CMK (cell line): ENCODE measurements around the gene PEG3.
"Not testable (repeated sequence)": the region's sequence is repeated elsewhere in the genome, so short reads cannot be mapped to it uniquely, and the experiment has no call there.

Source experiments
- DNase-seq: peaks from one replicate; pipeline ENCODE4 v3.0.0-alpha.2; 2010; ENCODE audit warnings: low read depth

The PEG3 gene

DNA sequence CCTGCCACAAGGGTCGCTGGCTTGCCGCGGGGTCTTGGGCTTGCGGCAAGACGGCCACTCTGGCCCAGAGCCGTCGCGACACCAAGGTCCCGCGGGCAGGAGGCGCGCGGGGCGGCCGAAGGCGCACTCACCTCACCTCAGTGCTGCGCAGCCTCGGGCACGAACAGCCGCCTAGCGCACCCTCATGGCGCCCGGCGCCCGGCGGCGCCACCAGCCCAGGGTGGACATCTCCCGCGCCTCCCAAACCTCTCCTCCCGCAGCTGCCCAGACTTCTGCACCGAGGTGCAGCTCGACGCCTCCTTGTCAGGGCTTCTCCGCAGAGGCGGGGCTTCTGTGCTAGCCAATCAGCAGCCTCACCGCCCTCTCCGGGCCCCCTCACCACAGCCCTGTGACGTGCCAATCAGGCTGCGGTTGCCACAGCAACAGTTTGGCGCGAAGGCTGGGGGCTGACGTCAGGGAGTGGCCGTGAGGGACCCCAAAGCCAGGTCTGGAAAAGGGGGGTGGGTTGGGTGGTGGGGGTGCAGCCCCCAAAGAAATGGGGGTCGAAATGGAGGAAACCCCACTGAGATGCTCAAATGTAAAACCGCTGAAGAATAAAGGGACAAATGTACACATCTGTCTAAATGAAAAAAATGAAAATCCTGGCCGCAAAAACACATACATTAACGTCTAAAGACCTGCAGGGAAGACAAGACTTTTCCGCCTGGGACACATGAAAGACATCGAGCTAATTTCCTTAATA, at the start of gene PEG3, which contains the start of gene ZIM2:
Gene PEG3, minus strand, starts transcription at position 276 of the 742 bp plus-strand sequence. CDS start 16,071 bp downstream, outside the sequence.
Gene ZIM2, minus strand, starts transcription at position 276 of the 742 bp plus-strand sequence. CDS start 16,449 bp downstream, outside the sequence.
- no peak for DNase-seq

DNA sequence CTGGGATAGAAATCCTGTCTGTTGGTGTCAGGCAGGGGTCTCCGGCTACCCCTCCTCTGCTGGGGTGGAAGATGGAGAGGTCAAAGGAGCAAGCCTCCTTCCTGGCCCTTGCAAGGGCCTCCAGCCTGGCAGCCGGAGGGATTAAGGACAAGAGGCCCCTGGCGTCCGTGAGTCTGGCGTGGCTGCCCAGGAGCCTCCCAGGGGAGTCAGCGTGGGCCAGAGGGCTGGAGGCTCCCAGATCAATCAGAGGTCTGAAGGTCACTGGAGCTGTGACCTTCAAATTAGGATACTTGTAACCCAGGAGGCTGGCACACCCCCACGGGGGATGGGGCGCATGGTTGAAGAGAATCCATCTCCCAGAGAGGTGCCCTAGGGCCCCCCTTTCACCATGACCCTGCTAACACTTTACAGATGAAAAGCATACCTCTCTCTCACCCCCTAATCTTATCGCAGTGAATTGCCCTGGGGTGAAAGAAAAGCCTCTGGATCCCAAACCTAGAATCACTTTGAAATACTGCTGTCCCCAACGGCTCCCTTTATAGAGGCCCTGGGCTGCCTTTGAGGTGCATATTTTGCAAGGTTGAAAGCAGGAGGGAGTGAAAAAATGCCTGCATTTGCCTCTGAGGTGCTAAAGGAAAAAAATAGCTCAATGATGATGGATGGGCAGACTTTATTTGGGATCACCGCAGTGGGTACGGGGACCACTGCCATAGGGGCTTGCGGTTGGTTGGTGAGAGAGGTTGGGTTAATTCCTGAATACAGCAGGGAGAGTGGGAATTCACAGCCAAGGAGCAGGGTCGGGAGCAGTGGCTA, 44.9 kb upstream of the PEG3 start:
- no peak for DNase-seq

DNA sequence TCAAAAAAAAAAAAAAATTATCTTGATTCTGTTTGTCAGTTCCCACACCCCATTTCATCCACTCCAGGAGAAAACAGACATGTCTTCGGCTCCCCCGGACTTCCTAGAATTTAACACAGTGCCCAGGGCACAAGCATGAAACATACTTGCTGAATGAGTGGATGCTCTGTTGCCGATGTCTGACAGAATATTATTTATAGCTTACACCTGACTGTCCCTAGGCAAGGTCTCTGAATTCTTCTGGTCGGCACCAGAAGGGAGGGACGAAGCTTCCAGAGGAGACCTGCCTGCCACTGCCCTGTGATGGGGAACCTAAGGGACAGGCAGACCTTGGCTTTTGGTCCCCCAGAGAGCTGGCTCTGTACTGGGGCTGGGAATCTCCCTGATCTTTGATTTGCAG, 43.9 kb upstream of the PEG3 start:
- DNase-seq: no peak

DNA sequence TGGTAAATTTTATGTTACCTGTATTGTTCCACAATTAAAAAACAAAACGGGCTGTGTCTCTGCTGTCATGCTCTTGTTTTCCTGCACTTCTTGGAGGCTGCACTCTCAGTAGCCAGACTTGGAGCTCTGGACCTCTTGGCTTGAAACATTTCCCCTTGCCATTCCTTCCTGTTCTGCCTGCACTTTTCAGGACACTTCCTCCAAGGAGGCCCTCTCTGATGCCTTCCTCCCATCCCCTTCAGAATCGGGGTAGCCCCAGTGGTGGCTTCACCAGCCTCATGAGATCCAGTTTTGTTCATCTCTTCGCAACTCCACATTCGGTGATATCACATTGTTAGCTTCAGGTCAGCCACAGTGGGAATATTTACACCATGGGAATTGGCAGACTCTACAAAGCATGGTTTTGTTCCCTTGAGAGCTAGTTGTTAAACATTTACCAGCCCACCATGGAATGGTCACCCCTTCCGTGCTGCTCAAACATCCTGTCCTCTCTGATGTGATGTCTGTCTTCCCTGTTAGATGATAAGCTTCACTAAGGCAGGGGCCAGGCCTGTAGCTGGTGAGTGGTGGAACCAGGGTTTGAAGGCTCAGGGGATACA, 40.2 kb upstream of the PEG3 start:
- no peak for DNase-seq

DNA sequence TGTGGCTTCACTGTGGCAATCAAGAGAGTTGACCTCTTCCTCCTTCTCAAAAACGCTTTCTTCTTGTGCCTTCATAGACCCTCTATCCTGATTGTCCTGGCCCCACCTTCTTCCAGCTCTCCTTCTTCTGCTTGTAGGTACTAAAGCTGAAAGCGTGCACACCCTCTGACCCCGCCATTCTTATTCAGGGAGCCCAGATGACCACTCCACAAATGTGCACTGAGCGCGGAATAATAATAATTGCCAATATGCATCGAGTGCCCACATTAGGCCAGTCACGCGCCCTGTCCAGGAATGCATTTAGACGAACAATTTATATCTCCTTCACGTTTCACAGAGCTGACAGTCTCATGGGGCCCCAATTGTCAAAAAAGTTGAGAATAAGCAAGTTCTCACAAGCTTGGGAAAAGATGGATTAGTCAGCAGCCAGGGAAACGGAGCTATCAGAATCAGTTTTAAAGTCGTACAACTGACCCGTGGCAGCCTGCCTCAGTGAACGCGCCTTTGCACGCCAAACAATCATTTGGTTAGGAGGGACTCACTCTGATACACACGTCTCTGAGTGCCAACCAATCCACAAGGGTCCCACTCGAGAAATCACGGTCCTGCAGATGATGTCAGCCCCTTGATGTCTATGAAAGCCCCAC, 36.7 kb upstream of the PEG3 start:
- DNase-seq: no peak

DNA sequence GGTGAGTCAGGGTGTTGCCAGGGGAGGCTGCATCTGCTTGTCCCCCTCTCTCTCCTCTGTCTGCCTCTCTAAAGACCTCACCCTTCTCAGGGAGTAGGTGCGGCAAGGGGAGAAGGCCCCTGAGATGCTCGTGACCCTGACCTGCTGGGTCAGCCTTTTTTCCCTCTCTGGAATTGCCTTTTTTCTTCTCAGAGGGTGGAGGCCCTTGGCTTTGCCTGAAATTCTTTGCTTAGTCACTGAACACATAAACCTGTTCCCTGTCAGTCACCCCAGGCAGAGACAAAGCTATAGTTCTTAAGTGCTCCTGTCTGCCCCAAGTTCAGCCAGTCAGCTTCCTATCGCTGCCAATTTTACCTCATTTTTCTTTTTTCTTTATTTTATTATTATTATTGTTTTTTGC, 35.2 kb upstream of the PEG3 start:
- no peak for DNase-seq

DNA sequence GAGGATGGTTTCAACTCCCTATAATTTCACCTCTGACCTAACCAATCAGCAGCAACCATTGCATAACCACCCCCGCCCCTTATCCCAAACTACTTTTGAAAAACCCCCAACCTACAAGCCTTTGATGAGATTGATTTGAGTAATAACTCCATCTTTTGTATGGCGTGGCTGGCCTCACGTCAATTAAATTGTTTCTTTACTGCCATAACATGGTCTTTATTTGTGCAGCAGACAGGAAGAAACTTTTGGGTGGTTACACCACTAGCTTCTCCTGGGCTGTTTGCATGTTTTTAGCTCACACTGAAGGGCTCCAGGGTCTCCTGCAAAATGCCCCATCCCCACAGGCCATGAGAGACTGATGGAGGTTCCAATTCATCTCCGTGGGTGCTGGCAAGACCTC, 34.0 kb upstream of the PEG3 start:
- DNase-seq: no peak

DNA sequence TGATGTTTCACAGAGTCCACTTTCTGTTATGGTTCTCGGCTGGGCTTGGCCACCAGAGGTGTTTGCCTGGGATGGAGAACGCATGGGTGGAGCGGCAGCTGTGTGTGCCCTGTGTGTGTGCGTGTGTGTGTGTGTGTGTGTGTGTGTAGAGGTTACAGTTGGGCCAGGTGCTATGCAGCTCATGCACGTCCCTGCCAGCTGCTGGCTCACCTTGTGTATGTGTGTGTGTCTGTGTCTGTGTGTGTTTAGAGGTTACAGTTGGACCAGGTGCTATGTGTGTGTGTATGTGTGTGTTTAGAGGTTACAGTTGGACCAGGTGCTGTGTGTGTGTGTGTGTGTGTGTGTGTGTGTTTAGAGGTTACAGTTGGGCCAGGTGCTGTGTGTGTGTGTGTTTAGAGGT, 33.0 kb upstream of the PEG3 start:
- DNase-seq: no peak

DNA sequence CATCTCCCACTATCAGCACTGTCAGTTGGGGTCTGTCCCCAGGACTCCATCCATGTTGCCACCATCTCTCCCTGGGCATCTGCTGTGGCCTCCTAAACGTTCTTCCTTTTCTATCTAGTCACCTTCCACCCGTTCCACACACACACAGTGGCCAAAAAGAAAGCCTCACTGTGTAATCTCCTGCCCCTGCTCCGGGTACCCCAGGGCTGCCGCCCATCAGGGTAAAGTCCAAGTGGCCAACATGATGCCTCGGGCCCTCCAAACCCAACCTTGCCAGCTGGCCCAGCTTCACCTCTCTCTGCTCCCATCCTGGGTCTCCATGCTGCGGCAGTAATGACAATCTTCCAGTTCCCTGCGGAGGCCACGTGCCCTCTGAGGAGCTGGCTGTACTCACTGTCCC, 29.4 kb upstream of the PEG3 start:
- no peak for DNase-seq

DNA sequence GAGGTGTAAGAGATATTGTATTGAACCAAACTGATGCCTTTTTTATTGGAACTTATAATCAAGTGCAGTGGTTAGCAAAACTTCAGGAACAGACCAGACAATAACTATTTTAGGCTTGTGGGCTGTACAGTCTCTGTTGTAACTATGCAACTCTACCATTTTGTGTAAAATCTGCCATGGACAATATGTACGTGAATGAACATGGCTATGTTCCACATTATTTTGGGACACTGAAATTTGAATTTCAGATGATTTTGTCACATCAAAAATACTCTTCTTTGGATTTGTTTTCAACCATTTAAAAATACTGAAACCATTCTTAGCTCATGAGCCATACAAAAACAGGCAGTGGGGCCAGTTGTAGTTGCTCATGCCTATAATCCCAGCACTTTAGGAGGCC, 27.9 kb upstream of the PEG3 start:
- no peak for DNase-seq

DNA sequence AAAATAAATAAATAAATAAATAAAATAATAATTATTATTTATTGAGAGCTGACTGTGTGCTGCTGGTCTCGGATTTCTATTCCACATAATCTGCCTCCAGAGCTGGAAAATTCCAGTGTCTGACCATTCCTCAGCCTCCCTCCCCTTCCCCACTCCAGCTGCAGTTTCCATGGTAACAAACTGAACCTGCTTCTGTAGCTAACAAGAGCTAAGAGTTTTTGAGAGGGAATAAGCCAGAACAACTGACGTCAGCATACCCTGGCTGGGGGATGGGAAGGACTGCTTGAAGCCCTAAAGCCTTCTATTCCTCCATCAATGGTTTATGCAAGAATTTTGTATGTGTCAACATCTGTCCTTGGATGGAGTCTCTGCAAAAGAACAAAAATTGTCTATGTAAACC, 26.0 kb upstream of the PEG3 start:
- DNase-seq: no peak

DNA sequence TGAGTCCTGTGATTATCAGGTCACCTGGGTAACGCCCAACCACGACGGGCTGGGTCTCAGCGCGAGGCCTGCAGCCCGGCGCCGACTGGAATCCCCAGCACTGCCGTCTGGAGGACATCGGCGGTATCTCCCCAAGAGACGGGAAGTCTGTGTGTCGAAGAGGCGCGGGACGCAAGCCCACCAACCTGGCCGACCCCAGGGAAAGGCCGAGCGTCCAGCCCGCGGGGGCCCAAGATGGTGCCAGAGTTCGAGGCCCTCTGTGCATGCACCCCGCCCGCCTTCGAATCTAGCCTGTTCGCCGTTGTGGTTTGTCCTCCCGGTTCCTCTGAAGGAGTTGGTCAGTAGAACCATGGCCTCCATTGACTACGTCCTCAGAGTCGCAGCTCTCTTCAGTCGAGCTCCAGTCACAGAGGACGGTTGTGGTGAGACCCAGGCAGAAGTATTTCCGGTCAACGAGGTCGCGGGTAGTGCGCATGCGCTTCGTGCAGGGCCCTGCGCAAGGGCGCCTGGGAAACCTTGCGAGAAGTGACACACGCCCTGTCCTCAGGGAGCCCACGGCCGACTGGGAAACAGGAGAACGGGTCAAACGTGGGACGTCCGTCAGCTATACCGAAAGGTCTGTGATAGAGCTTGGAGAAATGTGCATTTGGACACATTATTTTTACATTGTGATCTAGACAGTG, 24.1 kb upstream of the PEG3 start:
- DNase-seq: no peak

DNA sequence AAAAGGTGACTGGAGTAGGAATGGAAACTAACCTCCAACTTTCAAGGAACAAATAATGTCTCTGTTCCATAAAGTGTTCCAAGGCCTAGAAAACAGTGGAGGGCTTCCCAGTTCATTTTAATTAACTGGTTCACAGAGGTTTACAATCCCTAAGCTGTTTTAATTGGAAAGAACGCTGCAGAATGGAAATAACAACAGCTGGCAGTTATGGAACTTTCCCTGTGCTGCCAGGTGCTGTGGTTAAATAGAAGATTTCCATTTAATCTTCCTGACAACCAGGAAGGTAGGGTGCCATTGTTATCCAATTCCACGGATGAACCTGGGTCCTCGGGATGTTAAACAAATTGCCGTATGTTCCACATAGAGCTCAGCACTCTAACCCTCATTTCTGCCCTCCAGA, 22.2 kb upstream of the PEG3 start:
- no peak for DNase-seq

DNA sequence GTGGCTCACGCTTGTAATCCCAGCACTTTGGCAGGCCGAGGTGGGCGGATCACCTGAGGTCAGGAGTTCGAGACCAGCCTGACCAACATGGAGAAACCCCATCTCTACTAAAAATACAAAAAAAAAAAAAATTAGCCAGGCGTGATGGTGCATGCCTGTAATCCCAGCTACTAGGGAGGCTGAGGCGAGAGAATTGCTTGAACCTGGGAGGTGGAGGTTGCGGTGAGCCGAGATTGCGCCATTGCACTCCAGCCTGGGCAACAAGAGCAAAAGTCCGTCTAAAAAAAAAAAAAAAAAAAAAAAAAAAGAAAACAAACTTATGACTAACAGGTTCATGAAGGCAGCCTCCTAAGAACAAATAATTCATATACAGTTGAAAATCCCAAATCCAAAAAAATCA, 19.9 kb upstream of the PEG3 start:
- DNase-seq: not testable (repeated sequence)

DNA sequence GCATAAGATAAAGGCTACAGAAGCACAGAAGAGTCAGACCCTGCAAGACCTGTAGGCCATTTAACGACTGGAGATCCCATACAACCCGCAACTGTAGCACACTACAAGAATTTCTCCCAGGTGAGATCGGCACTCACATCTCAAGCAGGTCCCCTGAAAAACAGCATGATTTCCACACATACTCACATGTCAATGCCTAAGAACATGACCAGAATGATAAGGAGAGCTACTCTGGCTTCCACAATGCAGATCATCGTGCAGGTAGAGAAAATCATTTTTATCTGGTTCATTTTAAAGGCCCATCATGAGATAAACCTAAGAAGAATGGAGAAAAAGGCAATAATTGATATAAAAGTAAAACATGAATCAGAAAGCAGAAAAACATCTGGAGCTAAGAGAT, 17.5 kb upstream of the PEG3 start:
- DNase-seq: no peak

DNA sequence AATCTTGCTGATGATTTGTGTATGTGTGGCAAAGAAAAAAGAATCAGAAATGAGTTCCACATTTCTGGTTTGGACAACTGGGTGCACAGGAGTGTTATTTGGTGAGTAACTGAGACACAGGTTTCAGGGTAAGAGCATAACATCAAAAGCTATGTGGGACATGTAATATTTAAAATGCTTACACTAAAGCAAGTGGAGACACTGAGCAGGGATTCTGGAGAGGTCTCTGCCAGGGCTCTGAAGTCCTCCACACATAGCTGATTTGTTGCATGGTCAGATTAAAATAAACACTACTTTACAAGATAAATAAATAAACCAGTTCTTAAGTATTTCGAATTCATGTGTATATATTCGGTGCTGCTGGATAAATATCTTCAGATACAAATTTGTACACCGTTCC, 16.3 kb upstream of the PEG3 start:
- DNase-seq: no peak

DNA sequence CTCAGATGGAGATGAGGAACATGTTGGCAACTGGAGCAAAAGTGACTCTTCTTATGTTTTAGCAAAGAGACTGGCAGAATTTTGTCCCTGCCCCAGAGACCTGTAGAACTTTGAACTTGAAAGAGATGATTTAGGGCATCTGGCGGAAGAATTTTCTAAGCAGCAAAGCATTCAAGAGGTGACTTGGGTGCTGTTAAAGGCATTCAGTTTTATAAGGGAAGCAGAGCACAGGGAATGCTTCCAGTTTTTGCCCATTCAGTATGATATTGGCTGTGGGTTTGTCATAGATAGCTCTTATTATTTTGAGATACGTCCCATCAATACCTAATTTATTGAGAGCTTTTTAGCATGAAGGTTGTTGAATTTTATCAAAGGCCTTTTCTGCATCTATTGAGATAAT, 11.8 kb upstream of the PEG3 start:
- DNase-seq: not testable (repeated sequence)

DNA sequence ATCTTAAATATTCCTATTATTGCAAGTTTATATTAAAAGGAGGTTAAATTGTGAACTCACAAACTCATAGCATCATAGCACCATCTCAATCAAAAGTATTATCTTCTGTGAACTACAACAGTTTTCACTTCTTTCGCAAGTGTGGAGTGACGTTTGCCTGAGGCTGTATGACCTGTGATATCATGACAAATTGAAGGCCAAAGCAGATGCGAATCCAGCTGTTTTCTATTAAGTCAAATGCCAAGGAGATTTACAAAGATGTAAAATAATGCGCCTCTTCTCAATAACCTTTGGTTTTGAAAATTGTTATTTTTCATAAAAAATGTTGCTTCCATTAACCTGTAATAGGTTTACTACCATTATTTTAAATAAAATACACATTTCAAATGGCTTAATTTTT, 7.6 kb upstream of the PEG3 start:
- no peak for DNase-seq

DNA sequence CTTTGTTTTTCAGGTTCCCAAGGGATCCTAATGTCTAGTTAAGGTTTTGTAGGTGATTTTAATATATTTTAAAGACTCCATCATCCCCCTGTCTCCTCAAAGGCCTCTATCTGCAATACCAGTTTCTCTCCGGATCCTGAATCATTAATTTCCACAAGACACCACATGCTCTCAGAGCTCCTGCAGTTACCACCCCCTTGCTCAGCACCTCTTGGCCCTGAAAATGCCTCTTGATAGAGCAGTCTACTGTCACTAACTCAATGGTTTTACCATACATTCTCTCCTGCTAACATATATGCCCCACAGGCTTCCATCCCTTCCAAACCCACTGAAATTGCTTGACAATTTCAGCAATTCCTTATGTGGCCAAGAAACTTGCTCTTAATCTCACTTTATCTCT, 1.9 kb upstream of the PEG3 start:
- no peak for DNase-seq

DNA sequence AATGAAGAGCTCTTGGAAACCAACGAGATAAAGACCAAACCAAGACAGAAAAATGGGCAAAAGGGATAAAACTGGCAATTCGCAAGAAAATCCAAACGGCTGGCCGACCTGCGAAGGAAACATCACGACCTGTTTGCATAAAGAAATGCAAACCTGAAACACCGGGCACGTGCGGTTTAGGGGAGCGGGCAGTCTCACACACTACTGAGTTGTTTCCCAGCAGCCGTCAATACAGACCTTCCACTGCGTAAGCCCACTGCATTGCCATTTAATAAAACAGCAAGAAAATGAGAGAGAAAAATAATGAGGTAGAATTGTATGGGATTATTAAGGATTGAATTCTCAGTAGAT, 642 bp upstream of the PEG3 start:
- DNase-seq: no peak

DNA sequence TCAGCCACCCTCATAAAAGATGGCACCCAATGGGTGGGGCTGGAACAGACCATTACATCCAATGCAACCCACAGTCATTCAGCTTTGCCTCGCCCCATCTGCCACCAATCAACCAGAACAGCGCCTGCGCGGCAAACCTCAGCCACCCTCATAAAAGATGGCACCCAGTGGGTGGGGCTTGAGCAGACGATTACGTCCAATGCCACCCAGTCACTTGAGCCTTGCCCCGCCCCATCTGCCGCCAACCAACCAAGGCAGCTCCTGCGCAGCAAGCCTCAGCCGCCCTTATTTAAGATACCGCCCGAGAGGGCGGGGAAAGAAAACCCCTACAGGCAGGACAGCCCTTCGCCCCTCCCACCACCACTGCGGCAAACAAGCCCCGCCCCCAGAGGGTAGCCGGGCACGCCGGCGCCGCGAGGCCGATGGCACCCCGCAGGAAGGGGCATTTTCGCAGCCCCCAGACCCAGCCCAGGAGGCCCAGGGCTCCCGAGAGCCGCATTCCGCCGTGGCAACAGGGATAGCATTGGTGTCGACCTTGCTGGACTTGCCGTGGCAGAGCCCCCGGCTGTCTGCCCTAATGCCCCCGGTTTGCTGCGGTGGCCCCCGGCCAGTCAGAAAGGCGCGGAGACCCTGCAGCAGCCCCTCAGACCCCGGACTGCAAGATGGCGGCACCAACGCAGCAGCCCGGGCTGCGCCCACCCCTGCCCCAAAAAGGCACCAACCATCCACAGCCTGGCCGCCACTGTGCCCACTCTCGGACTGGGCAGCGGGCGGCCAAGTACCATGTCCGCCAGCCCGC, 675 bp downstream of the PEG3 start:
- no peak for DNase-seq
